CD14-positive monocyte (primary cell): ENCODE results near the gene DNAH3. TPM values are rescaled to one million over a fixed set of nuclear protein-coding genes. Genes with fewer than 3 reads are reported as not detected.
A peak's percentile ranks its signal among the peaks of the same experiment; 100 is the strongest.

Experiments
- DNase-seq, 3 donors: peaks; one replicate each; pipeline ENCODE4 v3.0.0-alpha.2; 2011 to 2022
- H2AFZ ChIP-seq: 2 replicates; pipeline ENCODE4 v1.6.0; 2012; ENCODE audit warnings: mild to moderate bottlenecking, low read depth, low read length, inconsistent platforms; ENCODE audit not compliant: insufficient read depth, poor library complexity, severe bottlenecking
- H3K27ac ChIP-seq, 2 donors: 1 replicate in 1 of 2; 2 replicates in 1 of 2; pipeline ENCODE4 v1.5.1; 2012 to 2013; ENCODE audit warnings: low read length in 2 of 2, control low read depth in 1 of 2, inconsistent platforms in 1 of 2, low read depth in 1 of 2, mild to moderate bottlenecking in 1 of 2
- H3K27me3 ChIP-seq, 2 donors: one replicate each; pipeline versions ENCODE4 v1.6.0 to v1.6.1; 2011 to 2013; ENCODE audit warnings: low read length in 2 of 2; ENCODE audit not compliant: control insufficient read depth in 2 of 2, insufficient read depth in 2 of 2
- H3K36me3 ChIP-seq, 2 donors: replicated peaks in 1 of 2; 1 replicate in 1 of 2; 2 replicates in 1 of 2; pipeline versions ENCODE4 v1.5.1 to v1.6.1; 2012 to 2013; ENCODE audit warnings: low read length in 2 of 2, control low read depth in 1 of 2, inconsistent platforms in 1 of 2, mild to moderate bottlenecking in 1 of 2; ENCODE audit not compliant: insufficient read depth in 2 of 2, control insufficient read depth in 1 of 2
- H3K4me1 ChIP-seq, 2 donors: 1 replicate in 1 of 2; 2 replicates in 1 of 2; pipeline versions ENCODE4 v1.5.1 to v1.6.1; 2012 to 2013; ENCODE audit warnings: low read length in 2 of 2, control low read depth in 1 of 2, inconsistent platforms in 1 of 2, mild to moderate bottlenecking in 1 of 2, moderate library complexity in 1 of 2; ENCODE audit not compliant: insufficient read depth in 2 of 2, control insufficient read depth in 1 of 2
- H3K4me2 ChIP-seq: replicated peaks from 2 replicates; pipeline ENCODE3; 2012; ENCODE audit warnings: low read length, moderate library complexity, mild to moderate bottlenecking; ENCODE audit not compliant: poor library complexity, severe bottlenecking; ENCODE audit errors: extremely low read depth
- H3K4me3 ChIP-seq, 3 experiments: fragments of 200-600 bp in 1 of 3; sonication (generic) in 1 of 3; replicated peaks in 1 of 3; 1 replicate in 2 of 3; 2 replicates in 1 of 3; pipeline ENCODE4 v1.5.1; 2011 to 2013; ENCODE audit warnings: low read length in 3 of 3, mild to moderate bottlenecking in 3 of 3, control low read depth in 2 of 3, low read depth in 2 of 3, inconsistent platforms in 1 of 3, moderate library complexity in 1 of 3
- H3K79me2 ChIP-seq: 2 replicates; pipeline ENCODE4 v1.6.0; 2012; ENCODE audit warnings: mild to moderate bottlenecking, control low read depth, inconsistent platforms, low read length, moderate library complexity; ENCODE audit not compliant: insufficient read depth
- H3K9ac ChIP-seq: 2 replicates; pipeline ENCODE4 v1.6.0; 2017; ENCODE audit warnings: low read length, mild to moderate bottlenecking; ENCODE audit not compliant: insufficient read depth, poor library complexity, severe bottlenecking
- H3K9me3 ChIP-seq, 2 donors: replicated peaks in 1 of 2; 1 replicate in 1 of 2; 2 replicates in 1 of 2; pipeline versions ENCODE4 v1.5.1 to v1.6.1; 2012 to 2013; ENCODE audit warnings: low read length in 2 of 2, control low read depth in 1 of 2; ENCODE audit not compliant: control insufficient read depth in 1 of 2, insufficient read depth in 1 of 2
- H4K20me1 ChIP-seq: 2 replicates; pipeline ENCODE4 v1.6.0; 2012; ENCODE audit warnings: mild to moderate bottlenecking, low read length, control low read depth, moderate library complexity; ENCODE audit not compliant: insufficient read depth
- H3K27ac Mint-ChIP-seq, 7 donors: one replicate each; pipeline ENCODE4 v1.8.0; 2020; ENCODE audit warnings: mild to moderate bottlenecking in 7 of 7, mixed read lengths in 7 of 7, moderate library complexity in 6 of 7, inconsistent platforms in 2 of 7
- H3K27me3 Mint-ChIP-seq, 3 donors: one replicate each; pipeline ENCODE4 v1.8.0; 2021 to 2022; ENCODE audit warnings: low read depth in 3 of 3, mild to moderate bottlenecking in 3 of 3, mixed read lengths in 3 of 3, moderate library complexity in 3 of 3, inconsistent platforms in 1 of 3
- H3K36me3 Mint-ChIP-seq, 2 donors: one replicate each; pipeline ENCODE4 v1.8.0; 2020; ENCODE audit warnings: mixed read lengths in 2 of 2, inconsistent platforms in 1 of 2, mild to moderate bottlenecking in 1 of 2
- H3K4me1 Mint-ChIP-seq: one replicate; pipeline ENCODE4 v1.8.0; 2020; ENCODE audit warnings: mild to moderate bottlenecking, mixed read lengths
- H3K4me3 Mint-ChIP-seq, 2 donors: one replicate each; pipeline ENCODE4 v1.8.0; 2020; ENCODE audit warnings: mild to moderate bottlenecking in 2 of 2, mixed read lengths in 2 of 2, moderate library complexity in 1 of 2
- H3K9me3 Mint-ChIP-seq, 7 donors: one replicate each; pipeline ENCODE4 v1.8.0; 2020 to 2022; ENCODE audit warnings: mixed read lengths in 7 of 7, mild to moderate bottlenecking in 6 of 7, moderate library complexity in 6 of 7, inconsistent platforms in 2 of 7
- WGBS: methylation state at CpG from one replicate; pipeline ENCODE4 v1.1.5; 2013; ENCODE audit warnings: missing lambda C conversion rate; ENCODE audit not compliant: insufficient coverage; 5-methylcytosine and 5-hydroxymethylcytosine counted together
- intact Hi-C, 2 donors: fragments of 100-400 bp; cut with micrococcal nuclease; formaldehyde crosslinking; loops; one replicate each; pipeline versions ENCODE4 v1.15.0 to v1.15.1; 2023
- polyA plus RNA-seq, 3 donors: library from polyadenylated mRNA; depleted of rRNA in 1 of 3; unstranded in 2 of 3; stranded (reverse) in 1 of 3; fragments of 300-500 nt in 2 of 3; fragments of >200 nt in 1 of 3; fragmentation: Illumina TruSeq in 2 of 3; gene quantifications; 1 replicate in 2 of 3; 2 replicates in 1 of 3; pipeline ENCODE4 v1.2.3, GENCODE V29; 2012 to 2021
- TF ChIP-seq, protein P1 (sequence below): fragments of 200-600 bp; IDR thresholded peaks from one replicate; pipeline ENCODE4 v1.8.0; 2022; ENCODE audit warnings: antibody characterized with exemption, mild to moderate bottlenecking

DNAH3 gene
- polyA plus RNA-seq, 3 donors, result not detected

DNA sequence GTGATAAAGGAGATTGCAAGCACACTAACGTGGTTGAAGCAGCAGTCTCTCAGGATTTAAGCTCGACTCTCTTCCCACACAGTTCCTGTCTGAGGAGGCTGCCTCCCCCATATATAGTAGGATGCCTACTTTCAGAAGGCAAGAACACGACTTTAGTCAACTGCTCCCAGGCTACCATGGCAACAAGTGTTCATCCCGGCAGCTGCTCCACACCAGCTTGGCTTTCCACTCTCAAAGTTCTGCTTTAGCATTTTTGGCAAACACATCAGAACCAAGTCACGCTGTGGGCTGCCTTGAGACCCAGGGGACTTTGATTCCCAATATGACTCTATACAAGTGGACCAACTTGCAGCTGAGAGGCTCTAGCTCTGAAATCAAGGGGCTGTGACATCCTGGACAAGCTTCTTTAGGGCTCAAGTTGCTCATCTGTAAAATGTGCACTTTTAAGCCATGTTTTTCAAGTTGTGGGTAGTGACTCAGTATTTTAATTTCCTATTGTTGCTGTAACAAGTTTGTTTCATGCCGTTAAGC, 44.2 kb upstream of the DNAH3 start:
- no peak for DNase-seq
- intact Hi-C loops, result loop anchor here in 1 of 2 donors (10.0 kb wide), 1 partner anchor 380 kb away; no protein-coding TSS in a partner anchor
- Mint-ChIP-seq H3K27ac (peak overlapping the region in 1 of 7 donors; percentile 19), H3K36me3 (no peaks in the 10 kb centered on the region), H3K4me3 (no peak overlapping the region), H3K27me3 (peaks cover 1 to 23% (median 15%) of the 10 kb centered on the region in 3 donors), H3K9me3 (peaks cover 0 to 11% (median 3%) of the 10 kb centered on the region in 7 donors), H3K4me1 (peaks cover 7% of the 10 kb centered on the region)
- 64% methylated on average over 4 of the region's 6 CpGs for WGBS
- Histone ChIP-seq H3K27ac (no peak overlapping the region), H3K4me1 (no peaks in the 10 kb centered on the region), H2AFZ (no peak overlapping the region), H3K4me2 (no peak overlapping the region), H3K9ac (no peak overlapping the region), H3K4me3 (no peak overlapping the region), H3K9me3 (peaks cover 0 to 5% of the 10 kb centered on the region in 2 donors), H3K36me3 (no peaks in the 10 kb centered on the region), H3K79me2 (no peaks in the 10 kb centered on the region), H4K20me1 (no peaks in the 10 kb centered on the region), H3K27me3 (peaks cover 0 to 2% of the 10 kb centered on the region in 2 donors)
- TF ChIP-seq, protein P1, sequence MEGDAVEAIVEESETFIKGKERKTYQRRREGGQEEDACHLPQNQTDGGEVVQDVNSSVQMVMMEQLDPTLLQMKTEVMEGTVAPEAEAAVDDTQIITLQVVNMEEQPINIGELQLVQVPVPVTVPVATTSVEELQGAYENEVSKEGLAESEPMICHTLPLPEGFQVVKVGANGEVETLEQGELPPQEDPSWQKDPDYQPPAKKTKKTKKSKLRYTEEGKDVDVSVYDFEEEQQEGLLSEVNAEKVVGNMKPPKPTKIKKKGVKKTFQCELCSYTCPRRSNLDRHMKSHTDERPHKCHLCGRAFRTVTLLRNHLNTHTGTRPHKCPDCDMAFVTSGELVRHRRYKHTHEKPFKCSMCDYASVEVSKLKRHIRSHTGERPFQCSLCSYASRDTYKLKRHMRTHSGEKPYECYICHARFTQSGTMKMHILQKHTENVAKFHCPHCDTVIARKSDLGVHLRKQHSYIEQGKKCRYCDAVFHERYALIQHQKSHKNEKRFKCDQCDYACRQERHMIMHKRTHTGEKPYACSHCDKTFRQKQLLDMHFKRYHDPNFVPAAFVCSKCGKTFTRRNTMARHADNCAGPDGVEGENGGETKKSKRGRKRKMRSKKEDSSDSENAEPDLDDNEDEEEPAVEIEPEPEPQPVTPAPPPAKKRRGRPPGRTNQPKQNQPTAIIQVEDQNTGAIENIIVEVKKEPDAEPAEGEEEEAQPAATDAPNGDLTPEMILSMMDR, result no peak

DNA sequence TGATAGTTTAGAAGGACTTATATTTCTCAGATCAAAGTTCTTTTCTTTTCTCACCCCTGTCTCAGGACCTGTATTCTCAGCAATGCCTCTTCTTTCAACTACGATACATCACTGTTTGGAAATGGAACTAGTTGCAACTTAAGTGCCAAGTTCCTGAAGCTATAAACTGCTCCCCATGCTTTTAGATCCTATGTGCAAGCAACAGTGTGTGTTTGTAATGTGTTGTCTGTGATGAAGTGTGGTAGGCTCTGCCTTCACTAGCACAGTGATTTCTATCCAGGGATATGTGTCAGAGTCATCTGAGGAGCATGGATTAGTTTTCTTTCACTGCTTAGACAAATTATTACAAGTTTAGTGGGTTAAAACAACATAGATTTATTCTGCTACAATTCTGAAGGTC, 42.3 kb upstream of the DNAH3 start:
- no peak for DNase-seq
- Histone ChIP-seq H3K4me3 (no peak overlapping the region), H3K9me3 (peaks cover 0 to 5% of the 10 kb centered on the region in 2 donors), H3K4me2 (no peak overlapping the region), H3K27ac (no peak overlapping the region), H3K9ac (no peak overlapping the region), H4K20me1 (no peaks in the 10 kb centered on the region), H3K36me3 (no peaks in the 10 kb centered on the region), H3K4me1 (peaks cover 4 to 5% of the 10 kb centered on the region in 2 donors), H3K27me3 (peaks cover 2% of the 10 kb centered on the region in 2 donors), H2AFZ (no peak overlapping the region), H3K79me2 (no peaks in the 10 kb centered on the region)
- H3K36me3 Mint-ChIP-seq, result no peaks in the 10 kb centered on the region
- peaks cover 0 to 11% (median 3%) of the 10 kb centered on the region in 7 donors for H3K9me3 Mint-ChIP-seq
- no peak overlapping the region for H3K27ac Mint-ChIP-seq
- TF ChIP-seq, protein P1, result no peak
- no CpG with 5 or more reads among the region's 1 CpG for WGBS
- H3K4me3 Mint-ChIP-seq, result peak overlapping the region in 1 of 2 donors; percentile 3
- H3K4me1 Mint-ChIP-seq, result peaks cover 14% of the 10 kb centered on the region
- intact Hi-C loops, result loop anchor here in 1 of 2 donors (10.0 kb wide), 1 partner anchor 382 kb away; no protein-coding TSS in a partner anchor
- H3K27me3 Mint-ChIP-seq, result peaks cover 10 to 18% (median 11%) of the 10 kb centered on the region in 3 donors
